Fibroblast of villous mesenchyme (primary cell): ENCODE data around the gene MICU1. TPM values are rescaled to one million over a fixed set of nuclear protein-coding genes. Genes with fewer than 3 reads are reported as not detected.

Source experiments
- DNase-seq: peaks from one replicate; pipeline ENCODE4 v3.0.0-alpha.2; 2010; ENCODE audit warnings: low read depth
- H3K4me3 ChIP-seq: 2 replicates; pipeline ENCODE4 v1.5.1; 2011; ENCODE audit warnings: low read depth, mild to moderate bottlenecking, low read length
- CTCF ChIP-seq: IDR thresholded peaks from 2 replicates; pipeline ENCODE4 v1.5.1; 2012; ENCODE audit warnings: low read depth, mild to moderate bottlenecking, low read length; ENCODE audit not compliant: insufficient read depth
- total RNA-seq: library from RNA; depleted of rRNA; stranded (reverse); fragments of >200 nt; gene quantifications from 2 replicates; pipeline ENCODE4 v1.2.3, GENCODE V29; 2012

Gene MICU1
- total RNA-seq, 1 donor = 44.0 TPM

GRCh38 chr10:72515455-72515854 is 110.4 kb downstream of the MICU1 start:
- no peak overlapping the region for H3K4me3 ChIP-seq
- DNase-seq = no peak
- TF ChIP-seq CTCF = no peak

GRCh38 chr10:72513910-72514309 is 112.0 kb downstream of the MICU1 start:
- no peak for TF ChIP-seq CTCF
- DNase-seq = no peak
- no peak overlapping the region for H3K4me3 ChIP-seq

- no peak for TF ChIP-seq CTCF
- no peak overlapping the region for H3K4me3 ChIP-seq
- DNase-seq = peak; percentile 24
These were observed 114.4 kb downstream of the MICU1 start for GRCh38 chr10:72511459-72511858.

- H3K4me3 ChIP-seq = no peak overlapping the region
- TF ChIP-seq CTCF = no peak
- no peak for DNase-seq
These were observed 115.9 kb downstream of the MICU1 start for GRCh38 chr10:72509941-72510340.

GRCh38 chr10:72509206-72509799 is 116.6 kb downstream of the MICU1 start:
- no peak for TF ChIP-seq CTCF
- no peak for DNase-seq
- H3K4me3 ChIP-seq = no peak overlapping the region

- H3K4me3 ChIP-seq = no peak overlapping the region
- no peak for DNase-seq
- TF ChIP-seq CTCF = no peak
These were observed 117.8 kb downstream of the MICU1 start for GRCh38 chr10:72508033-72508432.

- H3K4me3 ChIP-seq = no peak overlapping the region
- no peak for DNase-seq
- TF ChIP-seq CTCF = no peak
These were observed 119.4 kb downstream of the MICU1 start for GRCh38 chr10:72506474-72506873.
